DND-41 (cell line): ENCODE measurements around the gene IL12RB2.

ENCODE experiments used
- CTCF ChIP-seq: IDR thresholded peaks from 2 replicates; pipeline ENCODE4 v1.5.1; 2012; ENCODE audit warnings: borderline replicate concordance, low read length, moderate library complexity, mild to moderate bottlenecking; ENCODE audit not compliant: poor library complexity, severe bottlenecking; ENCODE audit errors: extremely low read depth
- EZH2 ChIP-seq: IDR thresholded peaks from 3 replicates; pipeline ENCODE4 v1.6.1; 2012; ENCODE audit warnings: borderline replicate concordance, low read depth, mild to moderate bottlenecking, moderate library complexity, low read length, inconsistent platforms; ENCODE audit not compliant: severe bottlenecking

GRCh38 chr1:67393737-67394136 is 86.1 kb downstream of the IL12RB2 start:
- TF ChIP-seq CTCF (no peak), EZH2 (no peak)
